DMS53 treated with DMSO at 0.1 percent for 48 hours (cell line): ENCODE data around the gene COMMD4.

Source experiments
- DNase-seq: peaks from one replicate; lab custom pipeline; 2025; ENCODE audit not compliant: unreplicated experiment; lab: John Stamatoyannopoulos, UW

The COMMD4 gene

DNA sequence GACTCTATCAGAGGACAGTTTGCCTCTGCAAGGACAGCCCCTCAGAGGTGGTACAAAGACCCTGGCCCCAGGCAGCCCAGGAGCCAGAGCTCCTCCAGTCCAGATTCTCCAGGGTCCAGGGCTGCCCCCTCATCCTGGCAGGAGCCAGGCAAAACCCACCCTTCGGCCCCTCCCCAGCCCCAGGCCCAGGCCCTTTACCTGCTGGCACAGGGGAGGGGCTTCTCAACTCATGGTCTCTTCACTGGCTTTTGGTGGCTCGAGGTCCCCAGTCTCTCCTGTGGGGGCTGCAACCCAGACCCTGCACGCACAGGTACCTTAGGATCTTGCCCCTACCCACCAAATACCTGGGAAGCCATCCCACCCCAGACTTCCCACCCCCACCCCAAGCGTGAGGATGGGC, 19.5 kb downstream of the COMMD4 start:
- DNase-seq: no peak

DNA sequence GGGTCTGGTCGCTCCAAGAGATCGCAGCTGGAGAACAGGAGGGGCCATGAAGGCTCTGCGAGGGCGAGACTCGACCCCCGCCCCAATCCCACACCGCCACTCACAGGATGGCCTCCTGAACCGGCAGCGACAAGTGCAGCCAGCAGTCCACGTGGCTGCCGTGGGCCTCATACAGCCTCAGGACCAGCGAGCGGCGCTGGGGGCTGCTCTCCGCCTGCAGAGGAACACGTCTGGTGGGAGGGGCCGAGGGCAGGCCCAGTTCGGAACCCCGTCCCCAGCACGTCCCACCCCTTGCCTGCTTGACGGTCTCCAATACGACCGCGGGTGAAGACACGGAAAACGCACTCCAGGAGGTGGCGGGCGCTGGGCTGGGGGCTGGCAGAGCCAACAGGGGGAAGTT, 20.1 kb downstream of the COMMD4 start:
- no peak for DNase-seq

DNA sequence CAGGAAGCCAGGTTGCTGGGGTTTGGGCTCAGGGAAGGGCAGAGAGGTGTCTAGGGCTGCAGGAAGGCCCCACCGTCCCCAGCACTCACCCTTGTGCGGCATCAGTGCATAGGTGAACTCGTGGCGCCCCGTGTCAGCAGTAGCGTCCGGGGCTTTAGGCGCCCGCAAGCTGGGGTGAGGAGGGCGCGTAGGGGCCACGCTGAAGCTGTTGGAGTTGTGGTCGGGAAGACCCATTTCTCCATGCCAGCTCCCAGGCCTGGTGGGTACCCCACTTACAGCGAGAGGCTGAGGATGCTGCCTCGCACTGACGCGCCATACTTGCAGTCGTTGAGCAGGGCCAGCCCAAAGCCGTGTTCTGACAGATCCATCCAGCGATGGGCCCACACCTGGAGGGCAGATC, 20.7 kb downstream of the COMMD4 start:
- DNase-seq: no peak

DNA sequence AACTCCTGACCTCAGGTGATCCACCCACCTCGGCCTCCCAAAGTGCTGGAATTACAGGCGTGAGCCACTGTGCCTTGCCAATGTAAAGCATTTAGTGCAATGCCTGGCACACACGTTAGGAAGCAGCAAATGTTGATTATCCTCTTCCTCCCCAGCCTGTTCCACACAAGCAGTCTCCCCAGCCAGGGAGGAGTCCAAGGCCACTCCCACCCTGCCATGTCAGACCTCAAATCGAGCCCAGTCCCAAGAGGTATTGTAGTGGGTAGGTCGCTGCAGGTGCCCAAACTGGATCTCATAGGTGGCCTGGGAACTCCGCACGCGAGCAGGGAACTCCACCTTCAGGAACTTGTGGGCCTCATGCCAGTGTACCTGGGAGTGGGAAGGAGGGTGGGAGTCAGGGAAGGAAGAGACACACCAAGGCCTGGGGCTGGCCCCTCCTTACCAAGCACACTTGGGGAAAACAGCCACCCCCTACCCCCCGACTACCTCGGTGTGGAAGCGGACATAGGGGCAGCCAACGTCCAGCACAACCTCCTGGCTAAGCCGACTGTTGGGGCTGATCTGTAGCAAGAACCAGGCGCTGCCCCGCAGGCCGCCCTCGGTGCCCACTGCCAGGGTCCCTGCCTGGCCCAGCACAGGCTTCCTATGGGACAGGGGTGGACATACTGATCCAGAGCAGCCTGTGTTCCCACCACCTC, 22.3 kb downstream of the COMMD4 start:
- no peak for DNase-seq

DNA sequence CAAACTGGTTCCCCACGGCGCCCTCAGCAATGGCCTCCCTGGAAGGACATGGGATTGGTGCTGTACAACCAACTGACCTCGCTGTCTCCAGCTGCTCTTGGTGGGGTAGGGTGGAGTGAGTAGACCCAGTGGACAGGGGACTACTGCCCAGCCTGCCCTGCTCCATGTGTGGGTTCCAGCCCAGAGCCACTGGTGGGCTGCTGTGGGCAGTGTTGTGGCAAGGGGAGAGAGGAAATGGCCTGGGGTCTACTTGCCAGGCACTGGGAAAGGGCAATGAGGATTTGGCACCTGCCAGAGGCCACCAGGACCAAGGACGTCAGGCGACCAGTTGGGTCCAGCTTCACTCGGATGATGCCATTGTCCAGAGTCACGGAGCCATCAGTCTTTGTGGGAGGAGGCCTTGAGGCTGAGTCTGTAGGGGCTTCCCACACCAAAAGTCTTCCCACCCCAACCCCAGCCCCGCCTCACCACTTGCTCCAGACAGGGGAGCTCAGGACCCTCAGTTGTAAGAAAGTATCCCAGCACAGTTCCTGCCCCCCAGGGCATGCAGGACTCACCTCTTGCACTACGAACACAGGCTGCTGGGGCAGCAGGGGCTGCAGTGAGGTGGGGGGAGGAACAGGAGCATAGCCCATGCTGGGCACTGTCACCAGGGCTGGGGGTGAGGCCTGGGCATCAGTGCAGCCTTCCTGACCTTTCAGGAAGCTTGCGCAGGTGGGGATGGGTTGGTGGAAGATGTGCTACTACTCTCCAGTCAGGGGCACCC, 23.1 kb downstream of the COMMD4 start:
- DNase-seq: no peak

DNA sequence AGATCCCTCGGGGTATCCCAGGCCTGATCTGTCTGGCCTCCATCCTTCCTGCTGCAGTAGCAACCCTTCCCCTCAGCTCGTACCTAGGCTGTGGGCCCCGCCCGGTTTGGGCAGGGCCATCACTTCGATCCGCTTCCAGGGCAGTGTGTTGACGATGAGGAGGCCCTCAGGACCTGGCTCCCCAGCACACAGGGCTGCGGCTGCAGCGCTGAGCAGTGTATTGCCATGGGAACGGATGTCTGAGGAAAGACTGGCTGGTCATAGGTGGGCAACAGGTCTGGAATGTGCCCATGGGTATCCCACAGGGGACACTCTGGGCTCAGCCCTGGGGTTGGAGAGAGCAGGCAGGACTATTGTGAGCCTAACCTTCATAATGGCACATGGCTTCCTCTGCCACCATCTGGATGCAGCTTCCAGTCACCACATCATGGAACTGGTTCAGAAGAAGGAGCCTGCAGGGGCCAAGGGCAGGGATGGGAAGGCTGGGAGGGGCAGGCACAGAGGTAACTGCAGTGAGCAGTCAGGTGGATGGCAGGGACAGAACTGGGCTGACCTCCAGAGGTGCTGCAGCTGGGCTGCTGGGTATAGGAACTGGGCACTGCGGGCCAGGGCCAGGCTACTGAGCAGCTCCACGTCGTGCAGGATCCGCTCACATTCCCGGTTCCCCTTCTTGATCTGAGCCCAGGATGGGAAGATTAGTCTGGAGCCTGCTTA, 23.8 kb downstream of the COMMD4 start:
- no peak for DNase-seq

DNA sequence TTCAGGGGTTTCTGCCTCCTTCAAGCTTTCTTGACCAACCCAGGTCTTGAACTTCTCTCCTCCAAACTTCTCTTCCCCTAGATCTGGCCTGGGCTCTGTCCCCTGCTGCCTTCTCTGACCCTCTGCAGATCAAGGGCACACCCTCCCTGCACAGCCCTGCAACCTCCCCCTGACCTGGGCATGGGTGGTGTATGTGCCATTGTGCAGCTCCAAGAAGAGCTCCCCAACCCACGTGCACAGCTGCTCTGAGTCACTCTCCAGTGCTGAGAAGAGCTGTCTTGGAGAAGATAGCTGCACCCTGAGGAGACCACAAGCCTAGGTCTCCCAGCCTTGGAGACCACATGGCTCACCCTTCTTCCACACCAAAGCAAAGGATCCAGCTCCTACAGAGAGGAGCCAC, 24.5 kb downstream of the COMMD4 start:
- DNase-seq: no peak

DNA sequence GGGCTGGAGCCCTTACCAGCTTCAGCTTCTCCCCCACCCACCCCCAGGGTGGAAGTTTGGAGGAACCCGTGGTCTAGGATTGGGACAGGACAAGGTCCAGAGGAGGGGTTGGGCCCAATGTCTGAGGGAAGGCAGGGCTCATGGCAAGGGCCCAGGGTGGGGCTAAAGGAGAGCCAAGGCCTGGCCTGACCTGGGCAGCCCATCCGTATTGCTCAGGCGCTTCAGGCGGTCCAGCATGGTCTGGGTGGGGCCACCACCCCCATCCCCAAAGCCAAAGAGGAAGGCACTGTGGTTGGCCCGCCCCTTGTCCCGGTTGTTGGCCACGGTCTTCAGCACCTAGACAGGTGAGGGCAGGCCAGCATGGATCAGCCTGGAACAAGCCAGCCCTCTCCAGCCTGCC, 25.0 kb downstream of the COMMD4 start:
- no peak for DNase-seq

DNA sequence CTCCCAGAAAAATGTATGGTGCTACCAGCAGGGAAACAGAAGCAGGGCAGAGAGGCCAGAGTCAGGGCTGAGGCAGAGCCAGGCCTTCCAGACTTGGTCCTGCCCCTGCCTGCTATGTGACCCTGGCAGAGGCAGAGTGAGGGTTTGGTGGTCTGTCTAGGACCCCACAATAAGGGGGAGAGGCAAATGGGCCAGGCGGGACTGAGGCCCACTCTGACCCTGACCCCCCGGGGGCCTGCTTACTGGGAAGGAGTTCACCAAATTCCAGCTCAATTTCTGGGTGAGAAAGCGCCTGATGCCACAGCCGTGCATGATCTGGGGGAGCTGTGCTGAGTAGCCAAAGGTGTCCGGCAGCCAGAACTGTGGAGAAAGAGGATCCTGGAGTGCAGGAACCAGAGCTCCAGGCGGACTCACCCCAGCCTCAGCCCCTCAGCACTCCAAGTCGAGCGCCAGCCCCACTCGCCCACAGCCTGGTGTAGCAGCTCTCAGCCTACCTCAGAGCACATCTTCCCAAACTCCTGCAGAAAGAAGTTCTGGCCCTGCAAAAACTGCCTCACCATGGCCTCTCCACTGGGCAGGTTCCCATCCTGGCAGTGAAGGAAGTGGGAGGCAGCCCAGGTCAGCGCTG, 25.6 kb downstream of the COMMD4 start:
- DNase-seq: no peak

DNA sequence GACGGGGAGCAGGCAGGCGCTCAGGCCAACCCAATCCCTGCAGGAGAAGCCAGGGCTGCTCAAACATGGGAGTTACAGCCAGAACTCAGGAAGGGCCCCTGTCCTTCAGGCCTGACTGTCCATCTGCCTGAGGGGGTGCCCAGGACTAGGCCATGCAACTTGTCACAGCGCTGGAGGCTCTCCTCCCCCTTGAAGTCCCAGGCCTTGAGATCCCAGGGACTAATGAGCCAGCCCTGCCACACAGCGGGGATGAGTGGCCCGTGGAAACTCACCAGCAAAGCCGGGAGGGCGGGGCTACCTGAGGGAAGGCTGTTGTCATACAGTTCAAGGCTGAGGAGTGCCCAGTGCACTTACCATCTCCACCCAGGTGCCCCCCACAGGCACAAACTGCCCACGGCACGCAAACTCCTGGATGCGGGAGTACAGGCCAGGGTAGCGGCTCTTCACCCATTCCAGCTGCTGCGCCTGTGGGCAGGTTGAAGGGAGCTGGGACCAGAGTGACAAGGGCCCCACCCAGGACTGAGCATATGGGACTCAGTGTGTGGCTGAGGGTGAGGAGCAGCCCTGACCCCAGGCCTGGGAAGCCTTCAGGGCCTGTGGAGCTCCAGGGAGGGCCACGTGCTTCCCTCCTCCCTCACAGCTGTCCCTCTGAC, 26.3 kb downstream of the COMMD4 start:
- no peak for DNase-seq

DNA sequence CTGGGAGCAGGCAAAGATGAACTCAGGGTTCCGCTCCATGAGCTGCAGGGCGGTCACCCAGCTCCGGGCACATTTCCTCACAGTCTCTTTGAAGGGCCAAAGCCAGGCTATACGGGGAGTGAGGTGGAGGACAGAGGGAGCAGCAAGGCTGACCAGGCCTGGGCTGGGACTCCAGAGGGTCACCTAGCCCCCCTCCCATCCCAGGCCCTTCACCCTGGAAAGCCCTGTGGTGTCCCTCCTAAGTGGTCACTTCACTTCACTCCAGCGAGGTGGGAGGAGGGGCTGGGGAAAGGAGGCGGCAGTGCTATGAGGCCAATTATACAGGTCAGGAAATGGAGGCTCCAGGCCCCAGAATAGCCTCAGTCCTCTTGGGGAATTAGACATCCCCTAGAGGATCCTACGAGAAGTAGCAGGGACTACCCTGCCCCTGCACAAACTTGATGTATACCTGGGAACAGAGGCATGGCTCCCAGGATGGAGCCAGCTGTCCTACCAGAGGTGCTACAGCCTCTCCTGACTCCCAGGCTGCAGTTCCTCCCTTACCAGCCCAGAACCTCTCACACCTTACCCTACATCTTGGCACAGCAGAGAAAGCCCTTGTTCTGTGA, 26.9 kb downstream of the COMMD4 start:
- no peak for DNase-seq

DNA sequence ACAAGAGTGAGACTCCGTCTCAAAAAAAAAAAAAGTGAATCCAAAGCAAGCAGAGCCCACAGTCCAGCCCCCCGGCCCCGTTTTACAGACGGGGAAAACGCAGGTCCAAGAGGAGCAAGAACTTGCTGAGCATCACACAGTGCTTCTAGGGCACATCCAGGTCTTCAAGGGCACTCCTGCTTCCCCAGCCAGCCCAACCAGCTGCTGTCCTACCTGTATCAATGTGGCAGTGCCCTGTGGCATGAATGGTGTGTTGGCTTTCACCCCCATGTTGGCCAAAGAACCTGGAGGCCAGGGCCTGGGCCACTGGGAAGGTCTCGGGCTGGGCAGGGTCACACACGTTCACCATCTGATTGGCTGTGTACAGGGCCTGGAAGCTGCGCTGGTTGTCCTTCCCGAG, 27.9 kb downstream of the COMMD4 start:
- DNase-seq: no peak

DNA sequence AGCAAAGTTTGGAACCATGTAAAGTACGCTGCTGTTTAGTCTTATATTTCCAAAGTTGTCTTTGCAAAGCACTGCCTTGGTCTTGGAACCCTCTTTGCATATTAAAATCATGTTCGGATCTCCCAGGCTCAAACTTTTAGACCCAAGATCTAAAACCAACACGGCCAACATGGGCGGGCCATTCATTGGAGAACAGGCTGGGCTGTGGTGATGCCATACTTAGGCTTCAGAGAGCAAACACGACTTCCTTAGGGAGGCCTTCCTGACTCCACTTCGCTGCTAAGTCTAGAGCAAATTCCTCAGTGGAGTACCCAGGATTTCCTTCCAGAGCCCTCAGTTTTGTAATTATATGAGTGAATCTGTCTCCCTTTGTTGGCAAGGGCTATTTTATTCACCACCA, 29.0 kb downstream of the COMMD4 start:
- no peak for DNase-seq

DNA sequence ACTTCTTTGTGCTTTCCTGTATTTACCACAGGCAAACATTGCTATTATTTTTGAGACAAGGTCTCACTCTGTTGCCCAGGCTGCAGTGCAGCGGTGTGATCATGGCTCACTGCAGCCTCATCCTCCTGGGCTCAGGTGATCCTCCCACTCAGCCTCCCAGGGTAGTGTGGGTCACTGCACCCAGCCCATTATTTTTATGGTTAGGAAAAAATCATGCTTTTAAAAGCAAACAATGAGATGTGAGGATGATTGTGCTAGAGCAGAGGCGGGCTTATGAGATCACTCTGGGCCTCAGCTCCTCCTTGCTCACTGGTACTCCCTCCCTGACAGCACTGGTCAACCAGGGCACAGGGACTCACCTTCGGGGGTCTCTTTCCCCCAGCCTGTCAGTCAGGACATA, 30.3 kb downstream of the COMMD4 start:
- DNase-seq: no peak

DNA sequence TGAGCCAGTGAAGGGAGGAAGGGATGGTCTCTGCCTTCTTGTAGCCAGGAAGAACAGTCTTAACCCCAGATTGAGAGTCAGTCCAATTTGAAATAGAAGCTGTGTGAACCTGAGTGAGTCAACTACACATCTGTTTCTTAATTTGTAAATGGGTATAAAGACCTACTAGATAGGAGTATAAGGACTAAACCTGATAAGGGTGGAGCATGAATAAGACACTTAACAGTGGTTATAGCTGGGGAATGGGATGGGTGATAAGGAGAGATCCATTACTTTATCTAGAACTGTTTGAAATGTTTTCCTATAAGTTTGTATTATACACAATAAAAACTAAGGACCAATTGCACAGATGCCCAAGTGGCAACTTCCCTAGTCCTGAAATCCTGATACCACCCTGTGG, 31.1 kb downstream of the COMMD4 start:
- DNase-seq: no peak

DNA sequence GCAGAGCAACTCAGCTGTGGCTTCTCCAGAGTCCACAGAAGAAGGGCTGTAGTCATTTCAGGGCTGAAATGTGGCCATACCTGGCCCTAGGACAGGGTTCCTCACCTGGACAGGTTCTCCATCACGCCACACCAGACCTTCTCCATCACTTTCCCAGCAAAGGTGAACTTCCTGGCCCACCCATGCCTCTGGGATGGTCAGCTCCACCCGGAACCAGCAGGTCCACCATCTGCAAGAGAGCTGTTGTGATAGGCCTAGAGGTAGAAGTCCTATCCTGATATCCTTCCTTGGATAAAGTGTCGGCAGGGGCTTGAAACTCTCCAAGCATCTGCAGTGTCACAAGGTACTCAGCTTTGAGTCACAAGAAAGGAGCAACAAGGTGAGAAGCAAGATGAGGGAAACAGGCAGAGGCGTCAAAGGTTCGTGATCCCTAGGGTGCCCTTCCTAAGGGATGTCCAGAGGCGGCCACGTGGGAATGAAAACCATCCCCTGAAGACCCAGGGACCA, 31.6 kb downstream of the COMMD4 start:
- DNase-seq: no peak

DNA sequence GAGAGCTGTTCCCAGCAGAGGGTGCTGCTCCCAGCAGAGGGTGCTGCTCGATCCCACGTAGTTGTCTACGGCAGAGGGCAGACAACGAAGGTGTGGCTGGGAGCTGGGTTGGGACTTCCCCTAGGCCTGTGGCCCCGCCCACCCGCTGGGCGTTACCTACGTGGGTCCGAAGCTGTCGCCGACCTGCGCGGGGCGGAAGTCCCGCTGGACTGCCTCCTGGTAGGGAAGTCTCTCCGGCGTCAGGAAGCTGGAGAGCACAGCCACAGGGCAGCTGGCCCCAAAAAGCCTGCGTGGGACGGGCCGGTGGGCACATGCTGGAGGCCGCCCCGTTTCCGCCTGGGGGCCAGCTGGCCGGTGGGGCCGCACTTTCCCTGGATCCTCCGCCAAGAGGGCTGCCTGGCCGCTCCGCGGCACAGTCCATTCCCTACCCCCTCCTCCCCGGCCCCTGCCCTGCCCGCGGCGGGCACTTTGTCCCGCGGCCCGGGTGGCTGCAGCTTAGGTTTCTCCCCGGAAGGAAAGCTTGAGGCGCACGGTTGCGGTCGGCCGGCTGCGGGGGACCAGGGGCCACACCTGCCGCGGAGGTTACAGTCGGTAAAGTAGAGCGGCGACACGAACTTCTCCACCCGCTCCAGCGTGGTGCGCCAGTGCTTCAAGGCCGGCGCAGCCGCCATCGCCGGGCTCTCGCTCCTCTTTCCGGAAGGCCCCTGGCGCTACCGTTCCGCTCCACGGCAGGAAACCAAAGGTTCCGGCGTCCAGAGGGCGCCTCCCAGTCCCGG, 32.2 kb downstream of the COMMD4 start, which contains the start of gene MAN2C1:
Gene MAN2C1 (minus strand): TSS at position 695 of the 776 bp plus-strand sequence. CDS start 24 bp downstream, at position 671.
- DNase-seq: peak; percentile 87

DNA sequence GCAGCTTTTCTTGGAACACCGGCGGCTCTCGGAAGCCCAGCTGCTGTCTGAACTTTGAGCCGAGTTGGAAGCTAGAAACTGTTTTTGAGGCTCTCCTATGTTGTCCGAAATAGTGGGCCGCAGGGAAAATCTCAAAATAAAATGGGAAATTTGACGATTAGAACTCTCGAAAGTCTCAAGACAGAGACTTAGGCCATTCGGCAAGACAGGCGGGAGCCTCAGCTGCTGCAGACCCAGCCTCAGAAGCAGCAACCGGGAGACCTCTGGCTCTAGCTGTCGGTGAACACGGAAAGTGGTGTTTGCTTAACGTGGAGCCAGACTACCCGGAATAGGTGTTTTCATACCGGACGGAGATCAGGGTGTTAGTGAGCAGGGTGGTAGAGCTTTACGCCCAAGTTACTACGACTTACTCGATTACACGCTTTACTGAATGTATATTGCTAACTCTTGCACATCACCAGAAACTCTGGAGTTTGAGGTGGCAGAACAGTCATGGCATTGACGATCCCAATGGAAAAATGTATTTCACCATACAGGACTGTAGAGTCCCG, 32.9 kb downstream of the COMMD4 start:
- DNase-seq: peak; percentile 35

DNA sequence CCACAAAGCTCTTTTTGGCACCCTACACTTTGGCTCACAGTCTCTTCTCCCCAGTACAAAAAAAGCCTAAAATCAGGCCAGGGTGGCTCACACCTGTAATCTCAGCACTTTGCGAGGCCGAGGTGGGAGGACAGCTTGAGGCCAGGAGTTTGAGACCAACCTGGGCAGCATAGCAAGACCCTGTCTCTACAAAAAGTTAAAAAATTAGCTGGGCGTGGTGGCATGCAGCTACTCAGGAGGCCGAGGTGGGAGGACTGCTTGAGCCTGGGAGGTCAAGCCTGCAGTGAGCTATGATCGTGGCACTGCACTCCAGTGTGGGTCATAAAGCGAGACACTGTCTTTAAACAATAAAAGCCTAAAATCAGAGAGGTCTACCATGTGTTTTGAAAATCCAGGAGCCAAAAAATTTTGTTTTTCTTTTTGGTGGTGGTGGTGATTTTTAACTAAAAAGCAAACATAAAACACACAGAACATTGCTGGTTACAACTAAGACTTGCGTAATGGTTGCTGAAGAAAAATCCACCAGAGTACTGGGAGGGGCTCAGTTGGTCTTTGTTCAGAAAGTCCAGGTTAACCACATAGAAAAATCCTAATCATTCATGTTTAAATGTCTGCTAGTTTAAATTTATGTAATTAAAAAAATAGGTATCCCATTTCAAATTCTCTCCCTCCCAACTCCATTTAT, 34.2 kb downstream of the COMMD4 start:
- no peak for DNase-seq
